GM18909 (cell line): ENCODE measurements around the gene NME9.
A peak's percentile ranks its signal among the peaks of the same experiment; 100 is the strongest.
"Not testable (repeated sequence)": the region's sequence is repeated elsewhere in the genome, so short reads cannot be mapped to it uniquely, and the experiment has no call there.

Source experiments
- ATAC-seq: cut with Tn5 transposase; IDR thresholded peaks from one replicate; pipeline ENCODE4 v1.9.1; 2021; ENCODE audit warnings: mild to moderate bottlenecking; ENCODE audit not compliant: unreplicated experiment, poor library complexity

Gene NME9, protein sequence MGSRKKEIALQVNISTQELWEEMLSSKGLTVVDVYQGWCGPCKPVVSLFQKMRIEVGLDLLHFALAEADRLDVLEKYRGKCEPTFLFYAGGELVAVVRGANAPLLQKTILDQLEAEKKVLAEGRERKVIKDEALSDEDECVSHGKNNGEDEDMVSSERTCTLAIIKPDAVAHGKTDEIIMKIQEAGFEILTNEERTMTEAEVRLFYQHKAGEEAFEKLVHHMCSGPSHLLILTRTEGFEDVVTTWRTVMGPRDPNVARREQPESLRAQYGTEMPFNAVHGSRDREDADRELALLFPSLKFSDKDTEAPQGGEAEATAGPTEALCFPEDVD

DNA sequence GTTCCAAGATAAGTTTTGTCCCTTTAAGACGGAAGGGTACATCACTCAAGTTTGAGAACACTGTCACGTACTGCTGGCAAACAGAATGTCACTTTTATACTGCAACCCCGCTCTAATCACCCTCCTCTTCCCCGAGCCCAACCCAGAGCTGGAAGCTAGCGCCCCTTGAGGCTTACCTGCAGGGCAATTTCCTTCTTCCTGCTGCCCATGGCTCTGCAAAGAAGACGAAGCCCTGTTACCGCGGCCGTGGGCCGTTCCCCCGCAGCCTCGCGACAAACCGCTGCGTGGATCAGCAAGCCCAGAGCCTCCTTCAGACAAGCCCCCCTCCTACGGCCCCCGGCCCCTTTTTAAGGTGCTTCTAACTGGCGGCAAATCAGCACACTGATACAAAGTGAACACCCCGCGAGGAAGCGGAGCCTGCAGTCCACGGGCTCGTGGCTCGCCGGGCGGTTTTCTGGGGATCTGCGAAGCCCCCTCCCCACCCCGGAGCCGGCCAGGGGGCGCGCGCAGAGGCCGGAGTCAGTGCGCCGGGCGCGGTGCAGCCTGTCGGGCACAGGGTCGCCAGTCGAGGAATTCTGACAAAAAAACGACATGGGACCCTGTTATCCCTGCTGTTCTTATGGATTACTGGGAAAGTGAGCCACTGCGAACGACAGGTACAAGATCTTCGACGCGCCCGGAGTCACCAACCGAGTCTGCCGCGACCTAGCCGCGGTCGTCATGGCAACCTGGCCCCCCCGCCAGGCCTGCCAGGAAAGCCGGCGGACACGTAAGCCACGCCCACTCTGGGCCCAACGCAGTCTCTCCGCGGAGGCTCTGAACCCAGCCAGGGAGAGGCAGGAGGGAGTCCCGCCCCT lies at the start of gene NME9:
NME9 (minus strand) TSS at position 725 of the 857 bp plus-strand sequence; CDS start at position 209, 516 bp downstream.
- ATAC-seq, result peak; percentile 81

DNA sequence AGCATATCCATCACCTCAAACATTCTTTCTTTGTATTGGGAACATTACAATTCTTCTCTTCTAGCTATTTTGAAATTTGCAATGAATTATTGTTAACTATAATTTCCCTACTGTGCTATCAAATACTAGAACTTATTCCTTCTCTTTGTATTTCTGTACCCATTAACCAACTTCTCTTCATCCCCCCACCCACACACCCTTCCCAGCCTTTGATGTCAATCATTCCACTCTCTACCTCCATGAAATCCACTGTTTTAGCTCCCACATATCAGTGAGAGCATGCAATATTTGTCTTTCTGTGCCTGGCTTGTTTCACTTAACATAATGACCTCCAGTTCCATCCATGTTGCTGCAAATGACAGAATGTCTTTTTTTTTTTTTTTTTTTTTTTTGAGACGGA lies 49.3 kb upstream of the NME9 start:
- ATAC-seq, result no peak

DNA sequence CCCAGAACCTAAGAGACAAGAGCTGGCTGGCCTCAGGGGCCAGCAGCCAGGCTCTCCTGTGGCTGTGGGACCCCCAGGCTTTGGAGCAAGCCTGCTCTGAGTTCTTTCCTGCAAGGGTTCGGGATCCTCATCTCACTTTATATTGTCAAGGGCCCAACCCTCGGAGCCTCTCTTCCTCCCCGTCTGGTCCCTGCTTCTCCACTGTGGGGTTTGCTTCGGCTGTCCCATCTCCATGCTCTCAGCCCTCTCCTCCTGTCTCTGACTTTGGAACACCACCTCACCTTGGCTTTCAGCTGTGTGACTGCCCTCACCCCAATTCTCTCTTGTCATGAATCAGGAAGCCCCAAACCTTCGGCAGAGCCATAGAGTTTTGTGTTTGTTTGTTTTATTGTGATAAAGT lies 48.7 kb upstream of the NME9 start:
- ATAC-seq, result no peak

DNA sequence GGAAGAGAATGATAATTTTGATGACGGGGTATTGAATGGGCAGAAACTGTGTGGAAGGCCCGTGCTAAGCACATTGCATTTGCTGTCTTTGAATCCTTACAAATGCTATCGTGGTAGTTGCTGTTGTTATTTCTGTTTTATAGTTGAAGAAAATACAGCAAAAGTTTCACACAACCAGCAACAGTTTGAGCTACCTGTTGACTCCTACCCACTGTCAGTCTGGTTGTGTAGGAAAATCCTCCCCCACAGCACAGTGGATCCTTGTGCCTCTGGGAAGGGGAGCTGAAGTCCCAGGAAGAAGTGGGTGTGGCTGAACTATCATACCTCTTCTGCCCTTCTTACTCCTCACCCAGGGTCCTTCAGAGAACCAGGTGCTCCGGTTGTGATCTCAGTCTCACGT lies 48.2 kb upstream of the NME9 start:
- ATAC-seq, result no peak

DNA sequence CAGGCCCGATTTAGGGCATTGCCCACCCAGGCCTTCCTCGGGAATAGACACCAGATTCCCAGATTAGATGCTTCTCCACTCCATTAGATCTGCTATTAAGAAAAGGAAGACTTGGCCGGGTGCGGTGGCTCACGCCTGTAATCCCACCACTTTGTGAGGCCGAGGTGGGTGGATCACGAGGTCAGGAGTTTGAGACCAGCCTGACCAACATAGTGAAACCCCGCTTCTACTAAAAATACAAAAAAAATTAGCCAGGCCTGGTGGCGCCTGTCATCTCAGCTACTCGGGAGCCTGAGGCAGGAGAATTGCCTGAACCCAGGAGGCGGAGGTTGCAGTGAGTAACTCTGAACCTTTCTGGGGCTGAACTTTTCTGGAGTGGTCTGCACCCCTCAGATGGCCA lies 47.6 kb upstream of the NME9 start:
- not testable (repeated sequence) for ATAC-seq

DNA sequence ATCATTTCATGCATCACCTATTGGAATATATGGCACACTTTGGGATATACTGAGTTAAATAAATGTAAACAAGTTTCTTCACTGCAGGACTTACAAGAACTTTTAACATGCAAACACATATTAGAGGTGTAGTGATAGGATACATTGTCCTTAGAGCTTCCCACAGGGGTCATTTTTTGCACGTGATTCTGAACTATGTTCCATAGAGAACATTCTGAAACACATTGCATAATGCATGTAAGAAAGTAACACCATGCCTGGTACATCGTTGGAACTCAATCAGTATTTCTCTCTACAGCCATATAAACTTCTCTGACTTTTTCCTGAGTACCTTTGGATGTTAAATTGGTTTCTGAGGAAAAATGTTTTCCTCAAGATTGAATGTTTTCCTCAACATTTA lies 47.0 kb upstream of the NME9 start:
- ATAC-seq, result no peak

DNA sequence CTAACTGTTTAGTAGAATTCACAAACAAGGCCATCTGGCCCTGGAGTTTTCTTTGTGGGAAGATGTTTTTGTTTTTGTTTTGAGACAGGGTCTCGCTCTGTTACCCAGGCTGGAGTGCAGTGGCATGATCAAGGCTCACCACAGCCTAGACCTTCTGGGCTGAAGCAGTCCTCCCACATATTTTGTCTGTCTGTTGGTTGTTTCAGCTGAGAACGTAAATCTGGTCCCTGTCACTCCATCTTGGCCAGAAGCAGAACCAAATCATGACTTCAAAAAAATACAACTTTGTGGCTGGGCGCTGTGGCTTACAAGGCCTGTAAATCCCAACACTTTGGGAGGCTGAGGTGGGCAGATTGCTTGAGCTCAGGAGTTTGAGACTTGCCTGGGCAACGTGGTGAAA lies 45.8 kb upstream of the NME9 start:
- no peak for ATAC-seq

DNA sequence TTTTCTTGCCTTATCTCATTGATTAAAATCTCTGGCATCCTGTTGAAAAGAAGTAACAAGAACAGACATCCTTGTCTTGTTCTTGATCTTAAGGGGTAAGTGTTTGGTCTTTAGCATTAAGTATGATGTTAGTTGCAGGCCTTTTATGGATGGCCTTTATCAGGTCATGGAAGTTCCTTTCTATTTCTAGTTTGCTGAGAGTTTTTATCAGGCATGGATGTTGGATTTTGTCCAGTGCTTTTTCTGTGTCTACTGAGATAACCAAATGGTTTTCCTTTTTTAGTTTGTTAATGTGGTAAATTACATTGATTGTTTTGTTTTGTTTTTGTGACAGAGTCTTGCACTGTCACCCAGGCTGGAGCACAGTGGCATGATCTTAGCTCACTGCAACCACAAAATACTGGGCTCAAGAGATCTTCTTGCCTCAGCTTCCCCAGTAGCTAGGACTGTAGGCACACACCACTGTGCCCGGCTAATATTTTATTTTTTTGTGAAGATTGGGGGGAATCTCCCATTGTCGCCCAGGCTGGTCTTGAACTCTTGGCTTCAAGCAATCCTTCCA lies 45.0 kb upstream of the NME9 start:
- no peak for ATAC-seq

DNA sequence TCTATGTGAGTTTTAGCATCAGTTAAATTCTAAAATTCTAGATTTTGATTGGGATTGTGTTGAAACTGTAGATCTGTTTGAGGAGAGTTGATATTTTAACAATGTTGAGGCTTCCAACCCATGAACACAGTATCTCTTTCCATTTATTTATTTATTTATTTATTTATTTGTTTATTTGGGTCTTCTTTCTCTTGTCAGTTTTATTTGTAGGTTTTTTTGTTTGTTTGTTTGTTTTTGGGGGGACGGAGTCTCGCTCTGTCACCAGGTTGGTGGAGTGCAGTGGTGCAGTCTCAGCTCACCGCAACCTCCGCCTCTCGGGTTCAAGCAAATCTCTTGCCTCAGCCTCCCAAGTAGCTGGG lies 44.1 kb upstream of the NME9 start:
- ATAC-seq, result no peak

DNA sequence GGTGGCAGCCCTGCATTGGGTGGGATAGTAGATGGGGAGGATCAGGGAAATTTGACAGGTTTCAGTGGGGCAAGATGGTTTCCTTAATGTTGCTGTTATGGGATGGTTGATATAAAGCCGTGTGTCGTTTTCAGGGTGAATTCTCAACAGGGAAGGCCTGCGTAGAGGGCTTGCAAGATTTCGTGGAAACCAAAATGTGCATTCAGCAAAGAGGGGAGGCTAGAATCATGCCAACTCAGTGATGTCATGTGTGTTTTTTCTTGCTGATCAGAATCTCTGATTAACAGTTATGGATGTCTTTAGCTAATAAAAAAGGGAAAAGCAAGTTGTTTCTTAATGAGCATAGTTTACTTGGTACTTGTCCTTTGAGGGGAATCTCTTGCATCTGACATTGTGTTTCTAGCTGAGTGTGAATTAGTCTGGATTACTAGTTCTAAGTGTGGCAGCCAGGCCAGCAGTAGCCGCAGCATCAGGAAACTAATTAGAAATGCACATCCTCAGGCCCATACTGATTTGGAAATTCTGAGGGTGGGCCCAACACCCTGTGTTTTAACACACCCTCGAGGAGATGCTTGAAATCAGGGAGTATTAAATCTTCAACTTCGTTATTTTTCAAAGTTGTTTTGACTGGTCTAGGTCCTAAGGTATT lies 43.6 kb upstream of the NME9 start:
- no peak for ATAC-seq

DNA sequence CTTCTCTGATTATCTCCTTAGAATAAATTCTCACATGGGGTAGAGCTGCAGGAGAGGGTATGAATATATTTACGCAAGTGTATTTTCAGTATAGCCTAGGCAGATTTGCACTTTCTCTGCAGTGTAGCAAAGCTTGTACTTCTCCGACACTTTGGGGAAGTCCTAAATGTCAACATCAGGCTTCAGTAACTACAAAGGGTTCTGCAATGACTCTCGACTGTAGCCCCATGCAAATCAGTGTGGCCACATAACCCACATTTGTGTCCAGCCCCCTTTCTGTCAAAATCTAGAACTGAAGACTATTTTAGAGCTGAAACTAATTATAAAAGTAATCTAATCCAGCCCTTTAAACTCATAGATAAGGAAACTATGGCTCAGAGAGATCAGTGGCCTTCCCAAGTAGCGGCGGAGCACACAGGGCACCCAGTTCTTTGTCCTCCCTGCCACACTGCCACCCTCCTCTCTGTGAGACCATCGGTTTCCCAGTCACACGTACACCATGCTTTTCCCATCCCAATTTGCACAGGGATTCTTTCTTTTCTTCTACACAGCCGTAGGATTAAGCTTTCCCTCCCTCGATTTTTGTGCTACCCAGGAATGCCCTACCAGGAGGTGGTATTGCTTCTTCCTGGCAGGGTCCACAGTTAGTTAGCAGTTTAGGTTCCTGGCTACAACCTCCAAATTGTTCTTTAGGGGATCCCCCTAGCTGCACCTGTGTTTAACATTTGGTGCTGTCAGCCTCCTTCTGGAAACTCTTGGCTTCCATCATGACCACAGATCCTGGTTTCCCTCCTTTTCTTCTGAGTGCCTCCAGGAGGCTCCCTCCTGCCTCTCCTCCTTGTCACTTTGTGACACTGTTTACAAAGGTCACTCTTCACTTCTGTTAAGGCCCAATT lies 41.7 kb upstream of the NME9 start:
- ATAC-seq, result peak; percentile 99

DNA sequence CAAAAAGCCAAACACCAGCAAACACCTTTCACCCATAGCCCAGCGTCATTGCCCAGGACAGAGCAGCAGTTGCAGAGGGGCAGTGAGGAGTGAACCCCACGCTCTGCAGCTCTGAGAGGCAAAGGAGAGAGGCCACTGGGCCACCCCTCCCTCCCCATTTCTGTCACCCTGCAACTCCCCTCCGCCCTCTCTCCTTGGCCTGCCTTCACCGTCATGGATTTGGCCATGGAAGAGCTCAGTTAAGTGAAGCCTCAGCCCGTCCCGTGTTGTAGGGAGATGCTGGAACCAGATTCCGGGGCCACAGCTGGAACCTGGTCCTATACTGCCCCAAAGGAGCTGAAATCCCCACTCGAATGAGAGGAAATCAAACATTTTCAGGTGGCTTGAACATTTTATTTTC lies 40.7 kb upstream of the NME9 start:
- ATAC-seq, result no peak

DNA sequence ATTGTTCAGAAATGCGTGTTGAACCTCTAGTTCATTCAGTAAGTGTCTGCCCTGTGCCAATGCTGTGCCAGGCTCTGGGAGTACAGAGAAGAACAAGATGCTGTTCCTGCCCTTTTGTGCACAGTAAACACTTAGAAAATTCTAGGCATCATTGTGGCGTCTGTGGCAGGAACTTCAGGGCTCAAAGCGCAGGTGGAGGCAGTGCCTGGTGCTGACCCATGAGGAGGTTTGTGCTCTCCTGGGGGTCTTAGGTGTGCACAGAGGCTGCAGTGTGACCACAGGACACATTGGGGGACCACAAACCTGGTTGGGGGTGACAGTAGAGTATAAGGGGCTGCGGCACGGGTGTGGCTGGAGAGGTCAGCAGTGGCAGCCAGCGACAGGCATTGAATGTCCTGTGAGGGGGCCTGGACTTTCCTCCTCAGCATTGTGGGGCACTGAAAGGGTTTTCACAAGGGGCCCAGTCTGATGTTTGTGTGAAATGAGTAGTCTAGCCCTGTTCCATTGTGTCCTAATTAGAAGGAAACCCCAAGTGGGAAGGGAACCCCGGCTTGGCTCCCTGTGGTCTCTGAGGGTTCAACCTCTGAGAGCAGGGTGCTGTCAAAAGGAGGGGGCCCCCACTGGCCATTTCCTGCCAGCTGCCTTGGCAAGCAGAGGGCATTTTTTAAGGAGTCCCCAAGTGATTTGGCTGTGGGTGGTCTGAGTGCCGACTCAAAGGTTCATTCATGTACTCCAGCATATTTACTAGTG lies 39.7 kb upstream of the NME9 start:
- no peak for ATAC-seq

DNA sequence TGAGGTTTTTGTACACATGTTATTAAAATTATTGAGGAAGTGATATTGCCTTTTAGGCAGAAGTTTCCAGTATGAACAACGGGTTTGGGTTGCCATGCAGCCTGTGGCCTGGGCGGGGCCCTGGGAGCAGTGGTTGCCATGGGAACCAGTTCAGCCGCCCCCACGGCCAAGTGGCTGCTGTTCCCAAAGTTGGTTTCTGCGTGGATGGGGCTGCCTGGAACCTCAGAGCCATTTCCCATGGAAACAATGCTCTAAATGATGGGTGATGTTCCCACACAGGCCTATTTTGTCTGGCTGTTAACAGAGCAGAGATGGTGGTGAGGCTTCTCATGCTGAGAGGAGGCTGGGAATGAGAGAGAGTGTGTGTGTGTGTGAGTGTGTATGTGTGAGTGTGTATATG lies 38.3 kb upstream of the NME9 start:
- no peak for ATAC-seq

DNA sequence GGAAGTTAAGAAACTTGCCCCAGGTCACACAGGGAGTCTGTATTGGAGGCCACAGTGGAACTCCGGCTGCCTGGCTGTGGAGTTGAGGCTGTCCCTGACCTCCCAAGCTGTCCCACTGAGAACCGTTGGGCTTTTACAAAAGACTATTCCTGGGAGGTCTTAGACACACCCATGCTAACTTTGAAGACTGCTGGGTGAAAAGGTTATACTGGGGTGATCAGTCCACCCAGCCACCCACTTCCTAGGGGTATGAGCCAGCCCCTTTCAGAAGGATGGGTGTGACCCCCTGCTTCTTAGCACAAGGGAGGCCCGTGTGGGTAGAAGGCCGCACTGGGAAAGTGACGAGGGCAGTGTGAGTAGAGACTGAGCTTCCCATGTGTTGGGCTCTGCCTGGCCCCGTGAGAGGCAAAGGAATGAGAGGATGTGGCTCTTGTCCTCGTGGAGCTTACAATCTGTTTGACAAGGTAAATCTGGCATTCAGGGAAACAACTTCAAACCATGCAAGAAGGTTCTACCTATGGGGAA lies 37.7 kb upstream of the NME9 start:
- no peak for ATAC-seq

DNA sequence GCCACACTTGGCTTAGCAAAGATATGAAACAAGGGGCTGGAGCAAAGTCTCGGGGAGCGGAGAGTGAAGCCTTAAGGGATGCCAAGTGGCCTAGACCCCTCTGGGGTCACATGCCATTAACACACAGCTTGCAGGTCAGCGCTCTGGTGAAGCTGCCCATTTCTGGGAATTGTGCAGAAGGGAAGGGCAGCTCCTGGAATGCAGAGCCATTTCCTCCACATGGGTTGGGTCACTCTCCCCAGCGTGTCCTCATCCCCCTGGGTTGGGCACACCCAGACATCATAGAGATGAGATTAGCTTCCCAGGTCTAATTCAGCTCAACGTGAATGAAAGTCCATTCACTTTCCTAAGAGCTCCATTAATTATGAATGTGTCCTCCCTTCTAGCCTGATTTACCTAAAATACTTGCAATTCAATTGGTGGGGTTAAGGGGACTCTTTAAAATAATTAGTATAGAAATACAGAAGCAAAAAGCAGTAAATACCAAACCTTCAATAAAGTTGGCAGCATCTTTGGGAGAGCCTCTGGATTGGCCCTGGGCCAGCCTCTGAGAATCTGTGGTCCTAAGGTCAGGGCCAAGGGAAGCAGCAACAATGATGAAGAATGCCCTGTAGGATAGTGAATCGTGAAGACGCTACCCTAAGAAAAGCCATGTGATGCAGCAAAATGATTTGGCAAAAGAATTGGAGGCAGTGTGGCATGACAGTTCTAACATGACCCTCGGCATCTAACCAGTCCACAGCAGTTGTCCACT lies 36.5 kb upstream of the NME9 start:
- ATAC-seq, result no peak

DNA sequence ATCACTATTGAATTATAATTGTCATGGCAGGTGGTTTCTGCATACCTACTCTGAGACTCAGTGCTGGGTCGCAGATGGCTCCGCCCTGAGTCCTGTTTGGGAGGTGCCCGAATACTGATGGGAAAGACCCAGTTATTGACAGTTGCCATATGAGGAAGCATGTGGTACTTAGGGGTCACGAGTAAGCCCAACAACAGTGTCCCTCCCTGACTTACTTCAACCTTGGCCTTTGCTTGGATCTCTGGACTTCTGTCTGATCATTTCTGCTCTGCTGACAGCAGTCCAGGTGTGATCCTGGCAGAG lies 35.6 kb upstream of the NME9 start:
- no peak for ATAC-seq

DNA sequence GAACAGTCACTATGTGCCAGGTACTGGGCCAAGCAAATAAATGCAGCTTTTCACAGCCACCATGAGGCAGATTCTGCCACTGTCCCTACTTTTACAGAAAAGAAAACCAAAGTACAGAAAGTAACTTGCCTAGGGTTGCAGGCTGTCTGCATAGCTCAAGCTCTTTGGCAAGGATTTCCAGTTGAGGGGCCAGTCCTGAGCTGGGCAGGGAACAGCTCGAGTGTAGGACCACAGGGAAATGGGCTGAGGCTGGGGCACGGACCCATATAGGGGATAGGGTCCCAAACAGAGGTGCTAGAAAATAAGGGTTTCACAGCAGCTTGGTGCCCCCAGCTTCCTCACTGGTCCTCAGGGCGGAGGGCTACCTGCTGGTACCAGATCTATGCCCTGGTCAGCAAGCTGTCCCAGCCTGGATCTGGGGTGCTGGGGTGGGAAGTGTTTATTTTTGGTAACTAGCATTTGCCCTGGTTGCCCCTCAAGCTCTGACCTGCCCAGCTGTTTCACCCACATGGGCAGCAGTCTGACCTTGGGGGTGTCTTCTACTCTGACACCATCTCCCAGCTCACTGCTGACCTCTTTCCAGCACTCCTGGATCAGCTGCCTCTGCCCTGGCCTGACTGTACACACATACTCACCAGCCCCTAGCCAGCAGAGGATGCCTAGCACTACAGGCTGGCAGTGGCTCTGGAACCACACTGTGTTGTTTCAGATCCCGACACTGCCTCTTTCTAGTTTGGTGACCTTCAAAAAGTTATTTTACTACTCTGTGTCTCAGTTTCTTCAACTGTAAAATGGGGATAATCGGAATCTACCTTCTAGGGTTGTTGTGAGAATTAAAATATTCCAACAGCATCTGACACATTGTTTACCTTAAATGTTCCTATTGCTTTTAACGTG lies 35.0 kb upstream of the NME9 start:
- no peak for ATAC-seq
